ENCODE results near the gene ANKRD31.
"Not testable (repeated sequence)": the region's sequence is repeated elsewhere in the genome, so short reads cannot be mapped to it uniquely, and the experiment has no call there.

Gene ANKRD31

GRCh38 chr5:75113354-75114113, 123.1 kb downstream of the ANKRD31 start:
- DNase-seq: no peak
- Histone ChIP-seq H3K36me3 (no peaks in the 10 kb centered on the region), H3K27ac (no peak overlapping the region), H3K4me3 (ENCODE audit: low read depth, low read length) (no peak overlapping the region), H3K27me3 (ENCODE audit: insufficient read depth, low read depth, severe bottlenecking) (no peaks in the 10 kb centered on the region), H3K9me3 (ENCODE audit: severe bottlenecking) (no peaks in the 10 kb centered on the region)
- TF ChIP-seq, protein P1, sequence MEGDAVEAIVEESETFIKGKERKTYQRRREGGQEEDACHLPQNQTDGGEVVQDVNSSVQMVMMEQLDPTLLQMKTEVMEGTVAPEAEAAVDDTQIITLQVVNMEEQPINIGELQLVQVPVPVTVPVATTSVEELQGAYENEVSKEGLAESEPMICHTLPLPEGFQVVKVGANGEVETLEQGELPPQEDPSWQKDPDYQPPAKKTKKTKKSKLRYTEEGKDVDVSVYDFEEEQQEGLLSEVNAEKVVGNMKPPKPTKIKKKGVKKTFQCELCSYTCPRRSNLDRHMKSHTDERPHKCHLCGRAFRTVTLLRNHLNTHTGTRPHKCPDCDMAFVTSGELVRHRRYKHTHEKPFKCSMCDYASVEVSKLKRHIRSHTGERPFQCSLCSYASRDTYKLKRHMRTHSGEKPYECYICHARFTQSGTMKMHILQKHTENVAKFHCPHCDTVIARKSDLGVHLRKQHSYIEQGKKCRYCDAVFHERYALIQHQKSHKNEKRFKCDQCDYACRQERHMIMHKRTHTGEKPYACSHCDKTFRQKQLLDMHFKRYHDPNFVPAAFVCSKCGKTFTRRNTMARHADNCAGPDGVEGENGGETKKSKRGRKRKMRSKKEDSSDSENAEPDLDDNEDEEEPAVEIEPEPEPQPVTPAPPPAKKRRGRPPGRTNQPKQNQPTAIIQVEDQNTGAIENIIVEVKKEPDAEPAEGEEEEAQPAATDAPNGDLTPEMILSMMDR (IDR thresholded peaks at IDR 0.05; ENCODE audit: low read depth, low read length): no peak

GRCh38 chr5:75108931-75109596, 127.6 kb downstream of the ANKRD31 start:
- no peak overlapping the region for H3K4me3 ChIP-seq (ENCODE audit: low read depth, low read length)
- no peak overlapping the region for H3K27ac ChIP-seq
- no peaks in the 10 kb centered on the region for H3K27me3 ChIP-seq (ENCODE audit: insufficient read depth, low read depth, severe bottlenecking)
- DNase-seq: no peak
- H3K36me3 ChIP-seq: no peaks in the 10 kb centered on the region
- no peaks in the 10 kb centered on the region for H3K9me3 ChIP-seq (ENCODE audit: severe bottlenecking)
- TF ChIP-seq, protein P1 (IDR thresholded peaks at IDR 0.05; ENCODE audit: low read depth, low read length): no peak

DNA sequence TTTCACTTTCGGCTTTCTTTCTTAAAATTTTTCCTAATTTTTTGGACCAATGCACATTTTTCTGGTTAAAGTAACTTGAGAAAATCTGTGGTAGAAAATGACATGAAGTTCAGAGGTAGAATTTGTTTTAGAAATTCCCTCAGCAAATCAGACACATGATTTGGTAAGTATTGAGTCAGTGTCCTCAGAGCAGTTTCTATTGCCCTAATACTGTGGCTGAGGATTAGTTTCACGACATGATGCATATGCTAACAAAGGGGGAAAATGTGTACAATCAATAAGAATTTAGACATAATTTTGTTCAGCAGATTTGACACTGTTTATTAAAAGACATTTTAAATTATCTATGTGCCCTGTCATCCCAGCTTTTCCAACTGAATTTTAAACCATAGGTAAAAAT, 128.2 kb downstream of the ANKRD31 start:
- peaks cover 2% of the 10 kb centered on the region for H3K9me3 ChIP-seq (ENCODE audit: severe bottlenecking)
- DNase-seq: no peak

DNA sequence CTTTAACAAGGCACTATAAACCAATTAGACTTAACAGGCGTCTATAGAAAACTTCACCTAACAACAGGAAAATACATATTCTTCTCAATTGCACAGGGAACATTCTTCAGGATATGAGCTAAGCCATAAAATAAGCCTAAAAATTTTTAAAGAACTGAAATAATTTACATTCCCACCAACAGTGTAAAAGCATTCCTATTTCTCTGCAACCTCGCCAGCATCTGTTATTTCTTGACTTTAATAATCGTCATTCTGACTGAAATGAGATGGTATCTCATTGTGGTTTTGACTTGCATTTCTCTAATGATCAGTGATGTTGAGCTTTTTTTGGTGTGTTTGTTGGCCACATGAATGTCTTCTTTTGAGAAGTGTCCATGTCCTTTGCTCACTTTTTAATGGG, 140.7 kb downstream of the ANKRD31 start:
- H3K9me3 ChIP-seq (ENCODE audit: severe bottlenecking); DNase-seq; H3K27ac ChIP-seq; H3K36me3 ChIP-seq; H3K27me3 ChIP-seq (ENCODE audit: insufficient read depth, low read depth, severe bottlenecking); H3K4me3 ChIP-seq (ENCODE audit: low read depth, low read length): not testable (repeated sequence)

More for the DNA sequence above, 128.2 kb downstream of the ANKRD31 start:
- Histone ChIP-seq H3K36me3 (no peaks in the 10 kb centered on the region), H3K27ac (no peak overlapping the region), H3K4me3 (ENCODE audit: low read depth, low read length) (no peak overlapping the region), H3K27me3 (ENCODE audit: insufficient read depth, low read depth, severe bottlenecking) (no peaks in the 10 kb centered on the region)
- TF ChIP-seq, protein P1 (IDR thresholded peaks at IDR 0.05; ENCODE audit: low read depth, low read length): no peak

- Histone ChIP-seq H3K9me3 (ENCODE audit: severe bottlenecking) (no peaks in the 10 kb centered on the region), H3K4me3 (ENCODE audit: low read depth, low read length) (no peak overlapping the region), H3K27ac (no peak overlapping the region), H3K27me3 (ENCODE audit: insufficient read depth, low read depth, severe bottlenecking) (no peaks in the 10 kb centered on the region), H3K36me3 (no peaks in the 10 kb centered on the region)
- DNase-seq: no peak
- TF ChIP-seq, protein P1 (IDR thresholded peaks at IDR 0.05; ENCODE audit: low read depth, low read length): no peak
Measured at GRCh38 chr5:75091597-75091996, 145.1 kb downstream of the ANKRD31 start.

DNA sequence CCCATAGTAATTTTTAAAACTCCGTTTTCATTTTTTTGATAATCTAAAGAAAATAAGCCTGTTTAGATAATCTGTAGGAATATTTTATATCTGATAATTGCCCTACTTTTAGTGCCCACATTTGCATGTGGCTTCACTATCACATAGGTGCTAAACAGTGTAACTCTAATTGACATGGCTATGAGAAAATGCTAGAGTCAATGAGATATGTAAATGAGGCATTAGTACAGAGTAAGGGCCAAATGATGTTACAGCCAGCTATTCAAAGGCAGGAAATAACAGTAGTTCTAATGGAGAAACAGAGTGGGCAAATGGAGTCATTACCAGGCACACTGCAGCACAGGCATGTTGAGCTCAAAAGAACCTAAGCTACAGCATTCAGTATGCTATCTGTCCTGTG, 147.0 kb downstream of the ANKRD31 start:
- Histone ChIP-seq H3K9me3 (ENCODE audit: severe bottlenecking) (no peaks in the 10 kb centered on the region), H3K4me3 (ENCODE audit: low read depth, low read length) (no peak overlapping the region), H3K36me3 (no peaks in the 10 kb centered on the region), H3K27me3 (ENCODE audit: insufficient read depth, low read depth, severe bottlenecking) (no peaks in the 10 kb centered on the region), H3K27ac (no peak overlapping the region)
- no peak for DNase-seq
- TF ChIP-seq, protein P1 (IDR thresholded peaks at IDR 0.05; ENCODE audit: low read depth, low read length): no peak
